ENCODE data around the gene KRT16. TPM values are rescaled to one million over a fixed set of nuclear protein-coding genes. Genes with fewer than 3 reads are reported as not detected.

The KRT16 gene
- total RNA-seq, 1 experiment from 2014 or later = 42.6 TPM

DNA sequence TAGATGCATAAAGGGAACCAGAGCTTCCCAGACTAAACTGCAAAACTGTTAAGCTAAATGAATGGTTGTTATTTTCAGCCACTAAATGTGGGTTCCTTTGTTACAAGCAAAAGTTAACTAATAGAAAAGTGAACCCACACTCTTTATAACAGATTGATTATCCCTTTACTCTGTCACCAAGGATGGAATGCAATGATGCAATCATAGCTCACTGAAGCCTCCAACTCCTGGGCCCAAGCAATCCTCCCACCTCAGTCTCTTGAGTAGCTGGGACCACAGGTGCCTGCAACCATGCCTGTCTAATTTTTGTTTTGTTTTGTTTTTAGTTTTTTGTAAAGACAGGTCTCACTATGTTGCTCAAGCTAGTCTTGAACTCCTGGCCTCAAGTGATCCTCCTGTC, 47.2 kb downstream of the KRT16 start:
- Histone ChIP-seq H3K9me3 (ENCODE audit: low read length) (no peaks in the 10 kb centered on the region), H3K4me1 (ENCODE audit: insufficient read depth, low read length) (no peaks in the 10 kb centered on the region), H3K9me2 (replicated peaks; ENCODE audit: low read length) (no peaks in the 10 kb centered on the region), H3K36me3 (ENCODE audit: low read depth, low read length) (no peaks in the 10 kb centered on the region), H3K4me2 (ENCODE audit: low read length) (no peak overlapping the region), H3K27ac (ENCODE audit: low read length) (no peak overlapping the region), H4K20me1 (ENCODE audit: low read length) (no peaks in the 10 kb centered on the region), H3F3A (ENCODE audit: low read length, unreplicated experiment) (no peaks in the 10 kb centered on the region), H3K79me2 (ENCODE audit: low read length) (no peaks in the 10 kb centered on the region), H2AFZ (ENCODE audit: low read length) (no peak overlapping the region), H3K27me3 (ENCODE audit: low read length) (no peaks in the 10 kb centered on the region), H3K9ac (ENCODE audit: low read length) (no peak overlapping the region), H3K4me3 (ENCODE audit: low read length) (no peak overlapping the region)
- intact Hi-C loops (cut with micrococcal nuclease) = no loop called here
- POLR2A ChIA-PET (ENCODE audit: unreplicated experiment) = no interaction called here
- ATAC-seq (no peak), DNase-seq (no peak)
- TF ChIP-seq, protein P1, sequence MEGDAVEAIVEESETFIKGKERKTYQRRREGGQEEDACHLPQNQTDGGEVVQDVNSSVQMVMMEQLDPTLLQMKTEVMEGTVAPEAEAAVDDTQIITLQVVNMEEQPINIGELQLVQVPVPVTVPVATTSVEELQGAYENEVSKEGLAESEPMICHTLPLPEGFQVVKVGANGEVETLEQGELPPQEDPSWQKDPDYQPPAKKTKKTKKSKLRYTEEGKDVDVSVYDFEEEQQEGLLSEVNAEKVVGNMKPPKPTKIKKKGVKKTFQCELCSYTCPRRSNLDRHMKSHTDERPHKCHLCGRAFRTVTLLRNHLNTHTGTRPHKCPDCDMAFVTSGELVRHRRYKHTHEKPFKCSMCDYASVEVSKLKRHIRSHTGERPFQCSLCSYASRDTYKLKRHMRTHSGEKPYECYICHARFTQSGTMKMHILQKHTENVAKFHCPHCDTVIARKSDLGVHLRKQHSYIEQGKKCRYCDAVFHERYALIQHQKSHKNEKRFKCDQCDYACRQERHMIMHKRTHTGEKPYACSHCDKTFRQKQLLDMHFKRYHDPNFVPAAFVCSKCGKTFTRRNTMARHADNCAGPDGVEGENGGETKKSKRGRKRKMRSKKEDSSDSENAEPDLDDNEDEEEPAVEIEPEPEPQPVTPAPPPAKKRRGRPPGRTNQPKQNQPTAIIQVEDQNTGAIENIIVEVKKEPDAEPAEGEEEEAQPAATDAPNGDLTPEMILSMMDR (conservative IDR thresholded peaks at IDR 0.05; ENCODE audit: low read depth, low read length) = no peak
- no peak for TF ChIP-seq EZH2phosphoT487 (IDR thresholded peaks at IDR 0.05; ENCODE audit: borderline replicate concordance, low read length)
- CTCF ChIA-PET = interaction anchor here (0.5 to 1.4 kb wide), 3 partner anchors 16 to 205 kb away, joined by 3 to 4 read pairs (median 3); no protein-coding TSS in a partner anchor
- BruUV-seq (replicated peaks) = no TSS peak

DNA sequence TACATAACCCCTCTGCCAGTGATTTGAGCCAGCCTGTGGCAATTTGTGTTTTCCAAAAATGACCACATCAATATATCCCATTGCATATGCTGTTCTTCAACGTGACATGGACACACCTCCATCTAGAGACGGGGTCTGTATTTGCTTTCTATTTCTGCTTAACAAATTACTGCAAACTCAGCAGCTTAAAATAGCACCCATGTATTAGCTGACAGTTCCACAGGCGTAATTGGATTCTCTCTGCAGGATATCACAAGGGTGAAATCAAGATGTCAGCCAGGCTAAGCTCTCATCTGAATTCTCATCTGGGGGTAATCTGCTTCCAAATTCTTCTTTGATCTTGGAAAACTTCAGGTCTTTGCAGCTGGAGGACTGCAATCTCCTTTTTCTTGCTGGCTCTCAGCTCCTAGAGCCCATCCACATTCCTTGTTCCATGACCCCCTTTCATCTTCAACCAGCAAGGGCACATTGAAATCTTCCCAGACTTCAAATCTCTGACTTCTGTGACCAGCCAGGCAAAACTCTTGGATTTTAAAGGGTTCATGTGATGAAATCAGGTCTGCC, 48.9 kb downstream of the KRT16 start:
- no peak overlapping the region for H3K4me3 ChIP-seq (ENCODE audit: low read length)
- no peak for DNase-seq
- TF ChIP-seq EZH2 (IDR thresholded peaks at IDR 0.05; ENCODE audit: low read length, unreplicated experiment) = no peak
- TF ChIP-seq, protein P1 (conservative IDR thresholded peaks at IDR 0.05; ENCODE audit: low read depth, low read length) = no peak
- no peaks in the 10 kb centered on the region for H4K20me1 ChIP-seq (ENCODE audit: low read length)
- H3K79me2 ChIP-seq (ENCODE audit: low read length) = no peaks in the 10 kb centered on the region
- no peaks in the 10 kb centered on the region for H3F3A ChIP-seq (ENCODE audit: low read length, unreplicated experiment)
- no peaks in the 10 kb centered on the region for H3K9me3 ChIP-seq (ENCODE audit: low read length)
- H3K27ac ChIP-seq (ENCODE audit: low read length) = no peak overlapping the region
- ChIA-PET CTCF (no interaction called here), POLR2A (ENCODE audit: unreplicated experiment) (no interaction called here)
- H3K4me1 ChIP-seq (ENCODE audit: insufficient read depth, low read length) = no peaks in the 10 kb centered on the region
- H2AFZ ChIP-seq (ENCODE audit: low read length) = no peak overlapping the region
- H3K27me3 ChIP-seq (ENCODE audit: low read length) = no peaks in the 10 kb centered on the region
- intact Hi-C loops (cut with micrococcal nuclease) = no loop called here
- no TSS peak for BruUV-seq (replicated peaks)
- no peak overlapping the region for H3K9ac ChIP-seq (ENCODE audit: low read length)
- no peak for ATAC-seq
- no peaks in the 10 kb centered on the region for H3K9me2 ChIP-seq (replicated peaks; ENCODE audit: low read length)
- H3K36me3 ChIP-seq (ENCODE audit: low read depth, low read length) = no peaks in the 10 kb centered on the region
- H3K4me2 ChIP-seq (ENCODE audit: low read length) = no peak overlapping the region

DNA sequence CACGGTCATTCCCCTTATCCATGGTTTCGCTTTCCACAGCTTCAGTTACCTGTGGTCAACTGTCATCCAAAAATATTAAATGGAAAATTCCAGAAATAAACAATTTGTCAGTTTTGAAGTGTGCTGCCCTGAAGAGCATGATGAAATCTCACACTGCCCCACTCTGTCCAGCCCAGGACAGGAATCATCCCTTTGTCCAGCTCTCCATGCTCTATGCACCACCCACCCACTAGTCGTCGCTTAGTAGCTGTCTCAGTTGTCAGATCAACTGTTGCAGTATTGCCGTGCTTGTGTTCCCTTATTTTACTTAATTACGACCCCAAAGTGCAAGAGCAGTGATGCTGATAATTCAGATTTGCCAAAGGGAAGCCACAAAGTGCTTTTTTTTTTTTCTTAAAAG, 51.0 kb downstream of the KRT16 start:
- no peaks in the 10 kb centered on the region for H3K27me3 ChIP-seq (ENCODE audit: low read length)
- H3K4me2 ChIP-seq (ENCODE audit: low read length) = no peak overlapping the region
- no peaks in the 10 kb centered on the region for H3K4me1 ChIP-seq (ENCODE audit: insufficient read depth, low read length)
- H3K9me2 ChIP-seq (replicated peaks; ENCODE audit: low read length) = no peaks in the 10 kb centered on the region
- no TSS peak for BruUV-seq (replicated peaks)
- no peaks in the 10 kb centered on the region for H3K79me2 ChIP-seq (ENCODE audit: low read length)
- no peaks in the 10 kb centered on the region for H3F3A ChIP-seq (ENCODE audit: low read length, unreplicated experiment)
- TF ChIP-seq, protein P1 (conservative IDR thresholded peaks at IDR 0.05; ENCODE audit: low read depth, low read length) = no peak
- TF ChIP-seq EZH2 (IDR thresholded peaks at IDR 0.05; ENCODE audit: low read length, unreplicated experiment) (no peak), EZH2phosphoT487 (IDR thresholded peaks at IDR 0.05; ENCODE audit: borderline replicate concordance, low read length) (no peak)
- H4K20me1 ChIP-seq (ENCODE audit: low read length) = no peaks in the 10 kb centered on the region
- DNase-seq = no peak
- ChIA-PET CTCF (no interaction called here), POLR2A (ENCODE audit: unreplicated experiment) (no interaction called here)
- H3K4me3 ChIP-seq (ENCODE audit: low read length) = no peak overlapping the region
- H3K9me3 ChIP-seq (ENCODE audit: low read length) = no peaks in the 10 kb centered on the region
- intact Hi-C loops (cut with micrococcal nuclease) = no loop called here
- ATAC-seq = no peak
- H2AFZ ChIP-seq (ENCODE audit: low read length) = no peak overlapping the region
- H3K9ac ChIP-seq (ENCODE audit: low read length) = no peak overlapping the region
- no peaks in the 10 kb centered on the region for H3K36me3 ChIP-seq (ENCODE audit: low read depth, low read length)
- no peak overlapping the region for H3K27ac ChIP-seq (ENCODE audit: low read length)

Other genes starting within 250 kb of the KRT16 start
- not detected in 2 replicates for gene KRT33B, start 243.0 kb downstream of the KRT16 start, total RNA-seq (2014; rRNA removed)
- gene KRT34, start 230.5 kb downstream of the KRT16 start, total RNA-seq (2014; rRNA removed) = 2.9 and 5.1 TPM in 2 replicates
- gene KRT31, start 215.2 kb downstream of the KRT16 start, total RNA-seq (2014; rRNA removed) = not detected in 2 replicates
- 3.2 and 4.6 TPM in 2 replicates for gene KRT37, start 188.2 kb downstream of the KRT16 start, total RNA-seq (2014; rRNA removed)
- gene KRT38, start 171.8 kb downstream of the KRT16 start, total RNA-seq (2014; rRNA removed) = not detected in 2 replicates
- gene KRT32, start 145.4 kb downstream of the KRT16 start, total RNA-seq (2014; rRNA removed) = 1.5 TPM in 2 replicates
- not detected in 2 replicates for gene KRT35, start 131.6 kb downstream of the KRT16 start, total RNA-seq (2014; rRNA removed)
- not detected in 2 replicates for gene KRT36, start 122.9 kb downstream of the KRT16 start, total RNA-seq (2014; rRNA removed)
- gene KRT13, start 107.2 kb downstream of the KRT16 start, total RNA-seq (2014; rRNA removed) = 1.4 TPM in 2 replicates
- gene KRT15, start 93.9 kb downstream of the KRT16 start, total RNA-seq (2014; rRNA removed) = 121 and 144 TPM in 2 replicates
- gene KRT19, start 84.5 kb downstream of the KRT16 start, total RNA-seq (2014; rRNA removed) = 2,299 and 2,451 TPM in 2 replicates
- 1.0 TPM in 1 of 2 replicates, not detected in the other for gene KRT9, start 40.7 kb downstream of the KRT16 start, total RNA-seq (2014; rRNA removed)
- 0.15 TPM in 1 of 2 replicates, not detected in the other for gene KRT14, start 25.9 kb downstream of the KRT16 start, total RNA-seq (2014; rRNA removed)
- gene KRT17, start 11.8 kb upstream of the KRT16 start, total RNA-seq (2014; rRNA removed) = 92.1 and 115 TPM in 2 replicates
- gene EIF1, start 76.1 kb upstream of the KRT16 start, total RNA-seq (2014; rRNA removed) = 88.7 and 95.9 TPM in 2 replicates
- not detected in 2 replicates for gene GAST, start 99.6 kb upstream of the KRT16 start, total RNA-seq (2014; rRNA removed)
- gene HAP1, start 121.9 kb upstream of the KRT16 start, total RNA-seq (2014; rRNA removed) = 1.2 and 1.4 TPM in 2 replicates
- gene JUP, start 173.9 kb upstream of the KRT16 start, total RNA-seq (2014; rRNA removed) = 132 and 168 TPM in 2 replicates
- 29.6 and 35.1 TPM in 2 replicates for gene P3H4, start 199.2 kb upstream of the KRT16 start, total RNA-seq (2014; rRNA removed)
- gene FKBP10, start 200.2 kb upstream of the KRT16 start, total RNA-seq (2014; rRNA removed) = 63.4 and 69.8 TPM in 2 replicates
- 78.8 and 79.2 TPM in 2 replicates for gene NT5C3B, start 223.5 kb upstream of the KRT16 start, total RNA-seq (2014; rRNA removed)
- not detected in 2 replicates for gene KLHL10, start 225.1 kb upstream of the KRT16 start, total RNA-seq (2014; rRNA removed)